ENCODE data around the gene PARD3.
"Not testable (repeated sequence)": the region's sequence is repeated elsewhere in the genome, so short reads cannot be mapped to it uniquely, and the experiment has no call there.

PARD3 gene

GRCh38 chr10:34378297-34378696 lies 436.8 kb downstream of the PARD3 start:
- DNase-seq (ENCODE audit: low spot score), result no peak

- no peak for DNase-seq (ENCODE audit: low spot score)
Measured at GRCh38 chr10:34377833-34378232, 437.3 kb downstream of the PARD3 start.

- DNase-seq (ENCODE audit: low spot score), result no peak
Measured at GRCh38 chr10:34374356-34375045, 440.6 kb downstream of the PARD3 start.

- DNase-seq (ENCODE audit: low spot score), result no peak
Measured at GRCh38 chr10:34373211-34373610, 441.9 kb downstream of the PARD3 start.

- no peak for DNase-seq (ENCODE audit: low spot score)
Measured at GRCh38 chr10:34372509-34372908, 442.6 kb downstream of the PARD3 start.

- DNase-seq (ENCODE audit: low spot score), result no peak
Measured at GRCh38 chr10:34370126-34370525, 445.0 kb downstream of the PARD3 start.

GRCh38 chr10:34369120-34369519 lies 446.0 kb downstream of the PARD3 start:
- no peak for DNase-seq (ENCODE audit: low spot score)

- DNase-seq (ENCODE audit: low spot score), result no peak
Measured at GRCh38 chr10:34364253-34365037, 450.7 kb downstream of the PARD3 start.

- no peak for DNase-seq (ENCODE audit: low spot score)
Measured at GRCh38 chr10:34360984-34361383, 454.1 kb downstream of the PARD3 start.

GRCh38 chr10:34359435-34359813 lies 455.7 kb downstream of the PARD3 start:
- DNase-seq (ENCODE audit: low spot score), result no peak

GRCh38 chr10:34358729-34359434 lies 456.2 kb downstream of the PARD3 start:
- DNase-seq (ENCODE audit: low spot score), result no peak

- DNase-seq (ENCODE audit: low spot score), result no peak
Measured at GRCh38 chr10:34356463-34356862, 458.6 kb downstream of the PARD3 start.

GRCh38 chr10:34353530-34353929 lies 461.6 kb downstream of the PARD3 start:
- DNase-seq (ENCODE audit: low spot score), result not testable (repeated sequence)

GRCh38 chr10:34352599-34353204 lies 462.4 kb downstream of the PARD3 start:
- not testable (repeated sequence) for DNase-seq (ENCODE audit: low spot score)

- DNase-seq (ENCODE audit: low spot score), result no peak
Measured at GRCh38 chr10:34351161-34351560, 463.9 kb downstream of the PARD3 start.

GRCh38 chr10:34348917-34349485 lies 466.1 kb downstream of the PARD3 start:
- no peak for DNase-seq (ENCODE audit: low spot score)

- DNase-seq (ENCODE audit: low spot score), result no peak
Measured at GRCh38 chr10:34348021-34348420, 467.1 kb downstream of the PARD3 start.

- DNase-seq (ENCODE audit: low spot score), result no peak
Measured at GRCh38 chr10:34347131-34347530, 468.0 kb downstream of the PARD3 start.

- DNase-seq (ENCODE audit: low spot score), result no peak
Measured at GRCh38 chr10:34346516-34347100, 468.5 kb downstream of the PARD3 start.

- DNase-seq (ENCODE audit: low spot score), result no peak
Measured at GRCh38 chr10:34345383-34345782, 469.7 kb downstream of the PARD3 start.

- DNase-seq (ENCODE audit: low spot score), result no peak
Measured at GRCh38 chr10:34343764-34344163, 471.3 kb downstream of the PARD3 start.

- no peak for DNase-seq (ENCODE audit: low spot score)
Measured at GRCh38 chr10:34341473-34341872, 473.6 kb downstream of the PARD3 start.
